ENCODE data around the gene SUN1.

GRCh38 chr7:784971-785370, 47.3 kb upstream of the SUN1 start:
- TF ChIP-seq POLR2A (IDR thresholded peaks at IDR 0.05), result no peak
- TF ChIP-seq, protein P1, sequence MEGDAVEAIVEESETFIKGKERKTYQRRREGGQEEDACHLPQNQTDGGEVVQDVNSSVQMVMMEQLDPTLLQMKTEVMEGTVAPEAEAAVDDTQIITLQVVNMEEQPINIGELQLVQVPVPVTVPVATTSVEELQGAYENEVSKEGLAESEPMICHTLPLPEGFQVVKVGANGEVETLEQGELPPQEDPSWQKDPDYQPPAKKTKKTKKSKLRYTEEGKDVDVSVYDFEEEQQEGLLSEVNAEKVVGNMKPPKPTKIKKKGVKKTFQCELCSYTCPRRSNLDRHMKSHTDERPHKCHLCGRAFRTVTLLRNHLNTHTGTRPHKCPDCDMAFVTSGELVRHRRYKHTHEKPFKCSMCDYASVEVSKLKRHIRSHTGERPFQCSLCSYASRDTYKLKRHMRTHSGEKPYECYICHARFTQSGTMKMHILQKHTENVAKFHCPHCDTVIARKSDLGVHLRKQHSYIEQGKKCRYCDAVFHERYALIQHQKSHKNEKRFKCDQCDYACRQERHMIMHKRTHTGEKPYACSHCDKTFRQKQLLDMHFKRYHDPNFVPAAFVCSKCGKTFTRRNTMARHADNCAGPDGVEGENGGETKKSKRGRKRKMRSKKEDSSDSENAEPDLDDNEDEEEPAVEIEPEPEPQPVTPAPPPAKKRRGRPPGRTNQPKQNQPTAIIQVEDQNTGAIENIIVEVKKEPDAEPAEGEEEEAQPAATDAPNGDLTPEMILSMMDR (IDR thresholded peaks at IDR 0.05), result no peak
- no peak for TF ChIP-seq EP300 (IDR thresholded peaks at IDR 0.05)
